HPDE6-E6E7 (cell line): ENCODE results near the gene ZNF385C.
"Not testable (repeated sequence)": the region's sequence is repeated elsewhere in the genome, so short reads cannot be mapped to it uniquely, and the experiment has no call there.

Source experiments
- DNase-seq: peaks from one replicate; pipeline ENCODE4 v3.0.0; 2011; ENCODE audit warnings: missing footprints; ENCODE audit errors: extremely low spot score

ZNF385C gene

DNA sequence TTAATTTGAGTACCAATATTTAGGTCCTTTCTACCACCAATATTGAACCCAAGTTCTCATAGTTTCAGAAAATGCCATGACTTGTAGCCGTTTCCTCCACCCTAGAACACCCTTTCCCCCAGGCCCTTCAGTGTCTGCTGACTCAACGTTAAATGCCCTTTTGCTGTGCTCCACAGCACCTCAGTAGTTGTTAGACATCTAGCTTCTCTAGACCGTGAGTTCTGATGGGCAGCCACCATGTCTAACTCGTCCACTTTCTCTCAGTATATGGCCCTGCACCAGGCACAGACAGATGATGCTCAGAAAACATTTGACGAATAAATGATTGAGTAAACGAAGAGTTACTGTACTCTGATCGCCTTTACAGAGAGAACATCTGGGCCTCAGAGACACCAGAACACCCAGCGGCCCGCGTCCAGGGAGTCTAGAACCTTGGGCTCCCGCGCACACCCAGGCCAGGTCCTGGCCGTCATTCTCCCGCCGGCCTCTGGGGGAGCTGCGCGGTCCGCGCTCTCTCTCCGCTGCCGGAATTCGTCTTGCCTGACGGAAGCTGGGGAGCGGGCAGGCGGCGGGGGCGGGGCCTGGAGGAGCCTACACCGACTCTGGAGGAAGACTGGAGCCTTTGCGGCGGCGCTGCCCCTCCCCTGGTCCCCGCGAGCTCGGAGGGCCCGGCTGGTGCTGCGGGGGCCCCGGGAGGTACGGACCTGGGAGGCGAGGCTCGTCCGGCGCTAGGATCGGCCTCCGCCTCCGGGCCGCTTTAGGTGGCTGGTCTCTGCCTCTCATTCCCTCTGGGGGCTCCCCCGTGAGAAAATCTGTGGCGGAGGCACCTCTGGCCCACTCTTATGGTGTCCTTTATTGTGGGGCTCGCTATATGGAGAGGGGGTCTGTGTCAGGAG, 78.5 kb downstream of the ZNF385C start, which contains the start of gene NKIRAS2:
Gene NKIRAS2, plus strand, starts transcription at position 582 of the 896 bp plus-strand sequence. CDS start 1,488 bp downstream, outside the sequence.
- DNase-seq = peak; percentile 95

DNA sequence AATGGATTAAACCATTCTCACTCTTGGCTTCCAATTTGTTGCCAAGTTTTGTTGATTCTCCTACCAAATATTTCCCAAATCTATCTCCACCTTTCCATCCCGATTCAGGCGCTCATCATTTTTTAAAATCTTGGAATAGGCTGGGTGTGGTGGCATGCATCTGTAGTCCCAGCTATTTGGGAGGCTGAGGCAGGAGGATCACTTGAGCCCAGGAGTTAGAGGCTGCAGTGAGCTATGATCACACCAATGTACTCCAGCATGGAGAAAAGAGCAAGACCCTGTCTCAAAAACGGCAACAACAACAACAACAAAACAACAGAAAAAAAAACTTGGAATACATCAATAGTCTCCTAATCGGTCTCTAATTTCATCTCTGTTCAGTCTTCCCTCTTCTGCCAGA, 79.3 kb downstream of the ZNF385C start:
- no peak for DNase-seq

DNA sequence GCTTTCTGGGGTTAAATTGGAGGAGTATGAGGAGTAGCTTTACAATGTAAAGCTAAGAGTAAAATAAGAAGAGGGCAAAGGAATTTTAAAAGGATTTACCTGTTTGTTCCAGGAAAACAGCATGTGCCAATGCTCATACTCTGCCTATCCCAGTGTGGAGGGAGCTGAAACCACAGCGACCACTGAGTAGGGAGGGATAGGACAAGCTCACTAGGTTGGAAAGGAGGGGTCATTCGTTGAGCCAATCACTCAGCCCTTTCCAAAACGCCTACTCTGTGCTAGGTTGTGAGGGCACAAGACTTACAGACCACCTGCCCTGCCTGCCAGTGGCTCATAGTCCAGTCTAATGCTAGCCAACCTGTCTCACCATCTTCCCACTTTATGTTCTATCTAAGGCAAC, 79.9 kb downstream of the ZNF385C start:
- no peak for DNase-seq

DNA sequence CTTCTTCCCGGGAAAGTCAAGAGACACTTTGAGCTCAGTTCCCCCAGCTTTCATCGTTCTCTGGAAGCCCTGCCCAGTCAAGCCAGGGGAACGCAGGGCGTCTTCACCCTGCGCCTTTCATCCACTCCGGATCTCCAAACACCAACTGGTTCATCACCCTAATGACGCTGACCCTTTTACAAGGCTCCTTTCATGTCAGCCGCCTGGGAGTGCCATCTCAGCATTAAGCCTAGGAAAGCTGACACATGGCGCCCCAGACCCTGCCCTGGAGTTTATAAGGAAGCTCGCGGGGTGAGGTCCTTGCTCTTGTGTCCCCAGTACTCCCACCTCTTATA, 80.4 kb downstream of the ZNF385C start:
- no peak for DNase-seq

GRCh38 chr17:42016941-42017865, 81.1 kb downstream of the ZNF385C start, which contains the start of gene DNAJC7:
Gene DNAJC7 (minus strand): TSS chr17:42017439. CDS start chr17:42017416, 23 bp downstream.
- DNase-seq = peak; percentile 94

DNA sequence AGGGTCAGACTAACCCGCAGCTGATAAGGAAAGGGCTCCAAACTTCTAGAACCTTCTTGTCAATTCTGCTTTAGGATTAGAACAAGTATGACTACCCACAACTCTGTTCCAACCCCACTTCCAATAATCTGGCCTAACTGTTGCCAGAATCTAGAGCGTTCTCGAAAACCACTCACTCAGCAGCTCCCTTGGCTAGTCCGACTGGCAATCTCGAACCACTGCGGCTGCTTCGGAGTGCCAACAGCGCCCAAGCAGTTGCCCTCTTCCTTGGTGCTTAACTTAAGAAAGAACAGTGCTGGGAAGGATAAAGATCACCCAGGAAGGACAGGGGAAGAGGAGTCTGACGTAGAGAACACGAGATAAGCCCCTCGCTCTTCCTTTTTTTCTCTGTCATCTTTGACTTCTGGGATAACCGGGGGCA, 81.9 kb downstream of the ZNF385C start:
- no peak for DNase-seq

DNA sequence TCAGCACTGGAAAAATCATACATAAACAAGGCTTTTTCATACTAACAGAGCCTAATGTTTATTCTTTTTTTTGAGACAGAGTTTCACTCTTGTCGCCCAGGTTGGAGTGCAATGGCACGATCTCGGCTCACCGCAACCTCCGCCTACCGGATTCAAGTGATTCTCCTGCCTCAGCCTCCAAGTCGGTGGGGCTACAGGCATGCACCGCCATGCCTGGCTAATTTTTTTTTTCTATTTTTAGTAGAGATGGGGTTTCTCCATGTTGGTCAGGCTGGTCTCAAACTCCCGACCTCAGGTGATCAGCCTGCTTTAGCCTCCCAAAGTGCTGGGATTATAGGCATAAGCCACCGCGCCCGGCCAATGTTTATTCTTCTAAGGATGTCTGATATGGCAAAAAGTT, 84.5 kb downstream of the ZNF385C start:
- not testable (repeated sequence) for DNase-seq

DNA sequence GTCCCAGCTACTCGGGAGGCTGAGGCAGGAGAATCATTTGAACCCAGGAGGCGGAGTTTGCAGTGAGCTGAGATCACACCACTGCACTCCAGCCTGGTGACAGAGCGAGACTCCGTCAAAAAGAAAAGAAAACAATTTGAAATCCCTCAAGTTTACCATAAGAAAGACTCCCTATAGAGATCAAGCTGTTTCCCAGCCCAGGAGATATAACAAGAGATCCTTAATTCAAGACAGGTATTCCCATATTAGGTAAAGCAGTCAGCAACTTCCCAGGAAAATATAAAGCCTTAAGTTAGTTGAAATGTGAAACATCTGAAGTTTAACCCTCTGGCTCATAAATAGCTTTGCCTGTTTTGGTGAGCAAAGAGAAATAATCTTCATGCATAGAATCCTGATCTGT, 85.9 kb downstream of the ZNF385C start:
- not testable (repeated sequence) for DNase-seq

DNA sequence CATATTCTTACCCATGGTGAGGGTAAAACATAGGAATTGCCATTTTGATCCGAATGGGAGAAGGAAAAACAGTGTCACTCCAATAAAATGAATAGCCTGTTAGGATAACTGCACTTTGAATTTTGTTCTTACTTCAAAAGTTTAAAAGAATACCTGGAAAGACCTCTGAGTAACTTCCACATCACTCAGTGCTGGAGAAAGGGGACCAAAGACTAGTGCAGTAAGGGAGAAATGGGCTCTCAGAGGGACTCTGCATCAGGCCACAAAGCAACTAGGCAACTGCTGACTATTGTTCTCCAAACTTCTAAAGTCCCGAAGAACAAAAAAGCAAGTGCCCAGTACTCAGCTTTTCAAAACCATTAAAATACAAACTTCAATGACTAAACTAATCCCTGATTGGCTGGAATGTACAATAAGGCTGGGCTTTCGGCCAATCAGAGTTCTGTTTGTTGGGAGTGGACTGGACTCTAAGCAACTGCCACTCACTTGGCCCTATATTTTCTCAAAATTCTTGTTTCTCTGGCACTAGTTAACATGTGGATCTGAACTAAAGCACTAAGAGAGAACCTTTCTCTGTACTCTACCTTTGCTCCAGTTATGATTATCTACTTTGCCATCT, 87.3 kb downstream of the ZNF385C start:
- peak; percentile 46 for DNase-seq

DNA sequence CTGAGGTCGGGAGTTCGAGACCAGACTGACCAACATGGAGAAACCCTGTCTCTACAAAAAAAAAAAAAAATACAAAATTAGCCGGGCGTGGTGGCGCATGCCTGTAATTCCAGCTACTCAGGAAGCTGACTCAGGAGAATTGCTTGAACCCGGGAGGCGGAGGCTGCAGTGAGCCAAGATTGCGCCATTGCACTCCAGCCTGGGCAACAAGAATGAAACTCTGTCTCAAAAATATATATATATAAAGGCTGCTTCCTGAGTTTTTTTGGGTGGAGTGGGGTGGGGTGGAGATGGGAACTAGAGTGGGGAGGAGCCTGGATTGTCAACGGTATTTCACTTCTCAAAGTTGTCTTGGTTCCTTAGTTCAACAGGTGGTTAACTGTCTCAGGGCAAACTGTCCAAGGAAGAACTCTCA, 88.0 kb downstream of the ZNF385C start:
- not testable (repeated sequence) for DNase-seq

DNA sequence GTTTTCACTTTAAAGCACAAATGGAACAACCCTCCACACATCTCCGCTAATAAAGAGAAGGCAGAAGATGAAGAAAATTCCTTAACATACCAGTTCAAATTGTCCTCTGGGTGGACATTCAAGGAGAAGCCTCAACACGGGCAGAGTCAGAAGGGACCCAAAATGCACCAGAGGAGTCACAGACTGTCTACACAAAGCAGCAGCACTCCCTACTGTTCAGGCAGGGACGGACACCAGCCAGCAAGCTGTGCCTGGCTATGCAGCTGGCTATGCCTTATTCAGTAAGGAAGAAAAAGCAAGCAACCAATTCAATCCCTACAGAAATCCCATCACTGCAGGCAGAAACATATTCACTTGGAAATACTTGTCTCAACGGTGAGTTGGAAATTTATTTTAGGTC, 89.1 kb downstream of the ZNF385C start:
- no peak for DNase-seq

DNA sequence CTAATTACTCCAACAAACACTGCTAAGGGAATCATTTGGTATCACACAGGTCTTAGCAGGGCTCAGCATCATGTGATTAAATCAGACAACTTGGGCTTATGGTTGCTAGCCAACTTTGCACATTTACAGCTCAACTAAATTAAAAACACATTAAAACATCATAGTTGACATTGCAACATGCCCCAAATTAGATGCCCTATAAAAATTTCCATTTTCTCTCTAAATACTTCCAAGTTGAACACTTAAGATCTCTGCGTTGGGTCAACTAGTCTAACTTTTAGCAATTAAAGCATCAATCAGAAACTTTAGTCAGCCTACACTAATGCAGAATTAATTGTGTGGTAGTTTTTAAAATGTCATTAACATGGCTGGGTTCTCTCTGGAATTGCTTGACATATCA, 93.1 kb downstream of the ZNF385C start:
- DNase-seq = no peak

DNA sequence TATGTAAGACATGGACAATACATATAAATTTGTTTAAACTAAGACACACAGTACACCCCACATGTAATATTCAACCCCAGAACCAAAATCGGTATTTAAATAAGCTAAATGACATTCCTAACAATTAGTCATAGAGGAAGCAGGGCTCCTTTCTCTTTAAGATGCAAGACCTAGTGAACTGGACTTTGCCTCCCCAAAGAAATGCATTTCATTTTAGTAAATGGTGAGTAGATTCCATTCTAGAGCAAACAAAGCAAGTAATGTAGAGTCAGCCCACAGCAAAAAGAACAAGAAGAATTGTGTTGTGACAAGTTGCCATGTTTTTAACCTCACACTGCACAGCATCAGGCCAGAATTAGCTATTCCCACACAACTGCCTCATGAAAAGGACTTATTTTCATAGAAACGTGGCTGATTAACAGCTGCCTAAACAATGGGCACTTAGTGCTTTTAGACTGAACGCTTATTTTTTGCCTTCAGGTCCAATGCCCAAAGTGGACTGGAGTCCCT, 95.4 kb downstream of the ZNF385C start:
- no peak for DNase-seq

- DNase-seq = no peak
Observed at GRCh38 chr17:42002175-42002791, 96.0 kb downstream of the ZNF385C start.

GRCh38 chr17:42001729-42002128, 96.5 kb downstream of the ZNF385C start:
- DNase-seq = no peak

- no peak for DNase-seq
Observed at GRCh38 chr17:42000413-42001133, 97.7 kb downstream of the ZNF385C start.

DNA sequence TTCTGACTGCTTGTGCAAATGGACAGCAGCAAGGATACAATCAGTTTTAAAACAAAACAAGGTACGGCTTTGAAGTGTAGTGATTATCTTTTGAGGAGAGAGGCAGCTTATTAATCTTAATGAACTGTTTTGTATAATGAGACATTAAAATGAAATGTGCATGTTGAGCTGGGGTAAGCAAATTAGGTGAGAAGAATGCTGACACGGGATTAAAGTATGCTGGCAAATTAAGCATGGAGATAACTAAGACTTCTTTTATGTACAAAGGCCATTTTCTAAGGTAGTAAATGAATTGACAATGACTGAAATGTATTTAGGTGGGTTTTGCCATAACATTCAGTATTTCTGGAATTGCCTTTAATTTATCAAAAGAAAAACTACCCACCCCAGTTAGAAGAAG, 99.8 kb downstream of the ZNF385C start:
- DNase-seq = no peak

GRCh38 chr17:41996855-41997164, 101.5 kb downstream of the ZNF385C start:
- DNase-seq = no peak

GRCh38 chr17:41992576-41992975, 105.7 kb downstream of the ZNF385C start:
- DNase-seq = no peak

- no peak for DNase-seq
Observed at GRCh38 chr17:41989702-41990419, 108.4 kb downstream of the ZNF385C start.
